KMS-11 (cell line): ENCODE data around the gene RASSF3.
"Not testable (repeated sequence)": the region's sequence is repeated elsewhere in the genome, so short reads cannot be mapped to it uniquely, and the experiment has no call there.

Source experiments
- H2AFZ ChIP-seq: fragments of 200-600 bp; sonication (generic); 2 replicates; pipeline ENCODE4 v1.6.1; 2016; ENCODE audit warnings: antibody characterized with exemption, mixed run types, low read depth
- H3K27ac ChIP-seq: fragments of 200-600 bp; sonication (generic); 2 replicates; pipeline ENCODE4 v1.6.1; 2016; ENCODE audit warnings: mild to moderate bottlenecking, mixed run types
- H3K27me3 ChIP-seq: fragments of 200-600 bp; sonication (generic); 2 replicates; pipeline ENCODE4 v1.6.1; 2017; ENCODE audit warnings: mild to moderate bottlenecking, low read depth, mixed run types, moderate library complexity; ENCODE audit not compliant: insufficient read depth
- H3K36me3 ChIP-seq: fragments of 200-600 bp; sonication (generic); 2 replicates; pipeline ENCODE4 v1.6.1; 2017; ENCODE audit warnings: mild to moderate bottlenecking, mixed run types; ENCODE audit not compliant: insufficient read depth
- H3K4me1 ChIP-seq: fragments of 200-600 bp; sonication (generic); 2 replicates; pipeline ENCODE4 v1.6.1; 2016; ENCODE audit warnings: mild to moderate bottlenecking, low read depth, mixed run types; ENCODE audit not compliant: poor library complexity, severe bottlenecking
- H3K4me2 ChIP-seq: fragments of 200-600 bp; sonication (generic); 2 replicates; pipeline ENCODE4 v1.7.0; 2016; ENCODE audit warnings: mild to moderate bottlenecking, mixed run types
- H3K4me3 ChIP-seq: fragments of 200-600 bp; sonication (generic); IDR thresholded peaks from 2 replicates; pipeline ENCODE4 v1.6.1; 2017; ENCODE audit warnings: low read depth, low read length, mixed read lengths; ENCODE audit not compliant: insufficient read depth
- H3K79me2 ChIP-seq: fragments of 200-600 bp; sonication (generic); 2 replicates; pipeline ENCODE4 v1.6.1; 2016; ENCODE audit warnings: low read depth, mixed run types; ENCODE audit not compliant: insufficient read depth
- H3K9ac ChIP-seq: fragments of 200-600 bp; sonication (generic); 2 replicates; pipeline ENCODE4 v1.6.1; 2016; ENCODE audit warnings: mild to moderate bottlenecking, mixed run types
- H4K20me1 ChIP-seq: fragments of 200-600 bp; sonication (generic); 2 replicates; pipeline ENCODE4 v1.6.1; 2016; ENCODE audit warnings: mild to moderate bottlenecking, mixed run types; ENCODE audit not compliant: insufficient read depth
- TF ChIP-seq, protein P1 (sequence below): fragments of 200-600 bp; sonication (generic); conservative IDR thresholded peaks from 2 replicates; pipeline ENCODE4 v1.6.1; 2017; ENCODE audit warnings: low read depth, mild to moderate bottlenecking, antibody characterized with exemption, low read length, moderate library complexity, mixed read lengths

RASSF3 gene

GRCh38 chr12:64609536-64610078, 688 bp upstream of the RASSF3 start:
- H3K27me3 ChIP-seq, result no peaks in the 10 kb centered on the region
- peak overlapping the region; percentile 69 for H3K27ac ChIP-seq
- H3K79me2 ChIP-seq, result peaks cover 39% of the 10 kb centered on the region
- TF ChIP-seq, protein P1, sequence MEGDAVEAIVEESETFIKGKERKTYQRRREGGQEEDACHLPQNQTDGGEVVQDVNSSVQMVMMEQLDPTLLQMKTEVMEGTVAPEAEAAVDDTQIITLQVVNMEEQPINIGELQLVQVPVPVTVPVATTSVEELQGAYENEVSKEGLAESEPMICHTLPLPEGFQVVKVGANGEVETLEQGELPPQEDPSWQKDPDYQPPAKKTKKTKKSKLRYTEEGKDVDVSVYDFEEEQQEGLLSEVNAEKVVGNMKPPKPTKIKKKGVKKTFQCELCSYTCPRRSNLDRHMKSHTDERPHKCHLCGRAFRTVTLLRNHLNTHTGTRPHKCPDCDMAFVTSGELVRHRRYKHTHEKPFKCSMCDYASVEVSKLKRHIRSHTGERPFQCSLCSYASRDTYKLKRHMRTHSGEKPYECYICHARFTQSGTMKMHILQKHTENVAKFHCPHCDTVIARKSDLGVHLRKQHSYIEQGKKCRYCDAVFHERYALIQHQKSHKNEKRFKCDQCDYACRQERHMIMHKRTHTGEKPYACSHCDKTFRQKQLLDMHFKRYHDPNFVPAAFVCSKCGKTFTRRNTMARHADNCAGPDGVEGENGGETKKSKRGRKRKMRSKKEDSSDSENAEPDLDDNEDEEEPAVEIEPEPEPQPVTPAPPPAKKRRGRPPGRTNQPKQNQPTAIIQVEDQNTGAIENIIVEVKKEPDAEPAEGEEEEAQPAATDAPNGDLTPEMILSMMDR, result no peak
- H3K4me2 ChIP-seq, result peak overlapping the region; percentile 66
- H4K20me1 ChIP-seq, result no peaks in the 10 kb centered on the region
- H2AFZ ChIP-seq, result peak overlapping the region; percentile 70
- no peaks in the 10 kb centered on the region for H3K36me3 ChIP-seq
- peaks cover 30% of the 10 kb centered on the region for H3K4me1 ChIP-seq
- H3K4me3 ChIP-seq, result peak overlapping the region; percentile 29
- peak overlapping the region; percentile 56 for H3K9ac ChIP-seq

DNA sequence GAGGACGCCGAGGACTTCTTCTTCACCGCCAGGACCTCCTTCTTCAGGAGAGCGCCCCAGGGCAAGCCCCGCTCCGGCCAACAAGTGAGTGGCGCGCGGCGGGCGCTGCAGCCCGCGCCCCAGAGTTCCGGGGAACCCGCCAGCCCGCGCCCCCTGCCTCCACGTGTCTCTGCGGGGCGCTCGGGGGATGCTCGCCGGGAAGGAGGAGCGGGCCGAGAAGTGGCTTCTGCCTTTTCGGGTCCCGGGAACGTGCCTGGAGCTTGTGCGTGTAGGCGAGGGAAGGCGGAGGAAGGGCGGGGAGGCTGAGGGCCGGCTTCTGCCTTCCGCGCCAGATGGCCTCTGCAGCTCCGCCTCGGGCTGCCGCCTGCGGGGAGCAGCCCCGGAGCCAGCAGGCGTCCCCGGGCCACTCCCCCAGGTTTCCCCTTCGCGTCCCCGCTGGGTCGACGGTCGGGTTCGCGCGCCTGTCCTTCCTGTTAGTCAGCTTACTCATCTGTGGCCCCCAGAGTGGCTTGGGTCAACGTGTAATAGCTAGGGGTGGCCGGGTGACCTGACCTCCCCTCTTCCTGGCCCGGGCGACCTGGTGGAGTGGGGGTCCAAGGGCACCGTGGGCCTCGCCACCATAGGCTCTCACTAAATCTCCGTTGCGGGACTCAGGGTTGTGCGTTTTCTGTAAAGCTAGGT, 505 bp downstream of the RASSF3 start:
- peaks cover 30% of the 10 kb centered on the region for H3K4me1 ChIP-seq
- H3K36me3 ChIP-seq, result no peaks in the 10 kb centered on the region
- peak overlapping the region; percentile 78 for H3K27ac ChIP-seq
- H3K4me2 ChIP-seq, result peak overlapping the region; percentile 63
- no peaks in the 10 kb centered on the region for H4K20me1 ChIP-seq
- no peaks in the 10 kb centered on the region for H3K27me3 ChIP-seq
- TF ChIP-seq, protein P1, result no peak
- peak overlapping the region; percentile 72 for H2AFZ ChIP-seq
- peak overlapping the region; percentile 77 for H3K9ac ChIP-seq
- peaks cover 51% of the 10 kb centered on the region for H3K79me2 ChIP-seq
- peak overlapping the region; percentile 79 for H3K4me3 ChIP-seq

DNA sequence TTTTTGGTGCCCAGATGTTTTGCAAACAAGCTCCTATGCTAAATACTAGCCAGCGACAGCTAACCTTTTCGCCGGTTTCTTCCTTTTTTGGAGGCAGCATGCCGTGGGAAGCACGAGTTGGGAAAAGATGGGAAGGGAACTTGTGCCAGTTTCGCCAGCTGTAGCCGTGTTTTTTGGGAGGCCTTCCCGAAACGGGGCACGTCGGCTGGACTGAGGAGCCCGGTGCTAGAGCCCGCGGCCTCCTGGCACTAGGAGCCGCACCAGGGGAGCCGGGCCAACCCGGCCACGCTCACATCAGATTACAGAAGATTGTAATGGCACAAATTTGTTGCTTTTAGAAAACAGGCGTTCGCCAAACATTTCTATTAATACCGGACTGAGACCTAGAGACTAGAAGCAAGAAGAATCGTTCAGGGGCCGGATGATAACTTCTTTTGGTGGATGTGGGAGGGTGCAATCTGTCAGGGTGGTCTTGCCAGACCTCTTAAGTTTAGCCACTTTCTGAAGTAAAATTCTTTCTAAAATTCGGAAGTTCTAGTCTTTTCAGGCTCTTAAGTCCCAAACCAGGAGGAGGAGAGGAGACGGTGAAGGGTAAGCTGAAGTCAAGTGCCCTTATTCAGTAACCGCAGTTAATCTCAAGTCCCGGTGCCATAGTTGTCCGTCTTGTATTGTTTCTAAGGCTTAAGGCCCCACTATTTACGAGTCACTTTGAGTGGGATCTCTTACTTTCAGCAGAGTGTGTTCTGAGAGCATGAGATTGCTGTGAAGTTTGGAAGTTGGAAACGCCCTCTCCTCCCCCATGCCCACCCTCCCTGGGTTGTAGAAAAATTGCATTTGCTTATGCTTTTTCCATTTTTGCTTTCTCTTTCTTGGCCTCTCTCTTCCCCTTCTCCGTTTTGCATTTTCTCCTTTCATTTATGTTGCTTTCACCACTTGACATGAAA, 1.3 kb downstream of the RASSF3 start:
- Histone ChIP-seq H3K36me3 (no peaks in the 10 kb centered on the region), H3K27ac (peak overlapping the region; percentile 78), H3K79me2 (peaks cover 59% of the 10 kb centered on the region), H3K4me2 (peak overlapping the region; percentile 63), H3K9ac (peak overlapping the region; percentile 77), H3K4me1 (peaks cover 30% of the 10 kb centered on the region), H2AFZ (peak overlapping the region; percentile 72), H3K4me3 (peak overlapping the region; percentile 79), H3K27me3 (no peaks in the 10 kb centered on the region), H4K20me1 (no peaks in the 10 kb centered on the region)
- TF ChIP-seq, protein P1, result no peak

GRCh38 chr12:64612843-64613242, 2.5 kb downstream of the RASSF3 start:
- Histone ChIP-seq H3K79me2 (peaks cover 71% of the 10 kb centered on the region), H3K27me3 (no peaks in the 10 kb centered on the region), H2AFZ (no peak overlapping the region), H3K36me3 (no peaks in the 10 kb centered on the region), H3K27ac (no peak overlapping the region), H3K4me1 (peaks cover 26% of the 10 kb centered on the region), H3K4me3 (no peak overlapping the region), H3K4me2 (peak overlapping the region; percentile 63; the same call in 1 of the 2 replicates), H4K20me1 (no peaks in the 10 kb centered on the region), H3K9ac (no peak overlapping the region)
- TF ChIP-seq, protein P1, result no peak

DNA sequence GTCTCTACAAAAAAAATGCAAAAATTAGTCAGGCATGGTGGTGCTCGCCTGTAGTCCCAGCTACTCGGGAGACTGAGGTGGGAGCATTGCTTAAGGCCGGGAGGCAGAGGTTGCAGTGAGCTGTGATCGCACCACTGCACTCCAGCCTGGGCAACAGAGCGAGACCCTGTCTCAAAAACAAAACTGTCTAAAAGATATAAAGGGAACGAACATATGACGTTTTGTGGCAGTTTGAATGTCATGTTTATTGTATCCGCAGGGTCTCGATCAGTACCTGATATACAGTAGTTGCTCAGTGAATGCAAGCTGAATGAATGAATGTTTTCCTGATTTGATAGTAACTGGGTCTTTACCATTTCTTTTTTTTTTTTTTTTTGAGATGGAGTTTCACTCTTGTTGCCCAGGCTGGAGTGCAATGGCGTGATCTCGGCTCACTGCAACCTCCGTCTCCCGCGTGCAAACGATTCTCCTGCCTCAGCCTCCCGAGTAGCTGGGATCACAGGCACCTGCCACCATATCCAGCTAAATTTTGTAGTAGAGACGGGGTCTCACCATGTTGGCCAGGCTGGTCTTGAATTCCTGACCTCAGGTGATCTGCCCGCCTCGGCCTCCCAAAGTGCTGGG, 3.6 kb downstream of the RASSF3 start:
- H3K36me3 ChIP-seq, H3K9ac ChIP-seq, H3K27me3 ChIP-seq, H3K27ac ChIP-seq, H4K20me1 ChIP-seq, H3K4me2 ChIP-seq, H3K4me3 ChIP-seq, H2AFZ ChIP-seq: not testable (repeated sequence)
- Histone ChIP-seq H3K79me2 (peaks cover 80% of the 10 kb centered on the region), H3K4me1 (peaks cover 24% of the 10 kb centered on the region)
